NCI-H146 (cell line): ENCODE data around the gene CFAP126.
A peak's percentile ranks its signal among the peaks of the same experiment; 100 is the strongest.
"Not testable (repeated sequence)": the region's sequence is repeated elsewhere in the genome, so short reads cannot be mapped to it uniquely, and the experiment has no call there.

ENCODE experiments used
- DNase-seq: peaks from one replicate; lab custom pipeline; 2025; lab: John Stamatoyannopoulos, UW

Gene CFAP126

GRCh38 chr1:161367684-161368400 is at the start of gene CFAP126:
CFAP126 (minus strand) TSS chr1:161367876; CDS start chr1:161367868, 8 bp downstream.
- DNase-seq, result peak; percentile 59

GRCh38 chr1:161413050-161413449 is 45.4 kb upstream of the CFAP126 start:
- not testable (repeated sequence) for DNase-seq

- DNase-seq, result not testable (repeated sequence)
Measured at GRCh38 chr1:161410636-161410970, 42.9 kb upstream of the CFAP126 start.

- not testable (repeated sequence) for DNase-seq
Measured at GRCh38 chr1:161409848-161410635, 42.4 kb upstream of the CFAP126 start.

- no peak for DNase-seq
Measured at GRCh38 chr1:161408429-161409052, 40.9 kb upstream of the CFAP126 start.

GRCh38 chr1:161407451-161407985 is 39.8 kb upstream of the CFAP126 start:
- no peak for DNase-seq

- not testable (repeated sequence) for DNase-seq
Measured at GRCh38 chr1:161406551-161406950, 38.9 kb upstream of the CFAP126 start.

- no peak for DNase-seq
Measured at GRCh38 chr1:161404051-161404597, 36.4 kb upstream of the CFAP126 start.

- DNase-seq, result no peak
Measured at GRCh38 chr1:161402446-161402845, 34.8 kb upstream of the CFAP126 start.

- DNase-seq, result peak; percentile 93
Measured at GRCh38 chr1:161399257-161399998, 31.8 kb upstream of the CFAP126 start.

GRCh38 chr1:161398900-161399256 is 31.2 kb upstream of the CFAP126 start:
- DNase-seq, result no peak

GRCh38 chr1:161397038-161397437 is 29.4 kb upstream of the CFAP126 start:
- DNase-seq, result not testable (repeated sequence)

GRCh38 chr1:161393151-161393550 is 25.5 kb upstream of the CFAP126 start:
- DNase-seq, result no peak

GRCh38 chr1:161391611-161392010 is 23.9 kb upstream of the CFAP126 start:
- DNase-seq, result no peak

- not testable (repeated sequence) for DNase-seq
Measured at GRCh38 chr1:161391136-161391535, 23.5 kb upstream of the CFAP126 start.

- no peak for DNase-seq
Measured at GRCh38 chr1:161390559-161390858, 22.8 kb upstream of the CFAP126 start.

GRCh38 chr1:161389691-161390558 is 22.2 kb upstream of the CFAP126 start:
- DNase-seq, result peak; percentile 96

- not testable (repeated sequence) for DNase-seq
Measured at GRCh38 chr1:161389158-161389557, 21.5 kb upstream of the CFAP126 start.

GRCh38 chr1:161388639-161389038 is 21.0 kb upstream of the CFAP126 start:
- no peak for DNase-seq

- peak; percentile 43 for DNase-seq
Measured at GRCh38 chr1:161382214-161383019, 14.7 kb upstream of the CFAP126 start.
